Measurements from ENCODE around the gene SPATA1.

- TF ChIP-seq EZH2phosphoT487 (IDR thresholded peaks at IDR 0.05; ENCODE audit: borderline replicate concordance, low read depth, low read length) (no peak), CTCF (conservative IDR thresholded peaks at IDR 0.05; ENCODE audit: low read length) (no peak)
Measured at GRCh38 chr1:84496498-84496897, 9.7 kb upstream of the SPATA1 start.

Data from OCI-LY7 (cell line).